A549 (cell line): ENCODE measurements around the gene TXNRD2.

Source experiments
- CHD4 ChIP-seq: fragments of 200-600 bp; sonication (generic); IDR thresholded peaks from 2 replicates; pipeline ENCODE4 v1.6.1; 2016; ENCODE audit warnings: antibody characterized with exemption, mild to moderate bottlenecking, borderline replicate concordance
- EP300 ChIP-seq, 2 experiments: fragments of >200 bp; sonication (Bioruptor Twin); formaldehyde crosslinking; IDR thresholded peaks; 2 replicates in 1 of 2; 3 replicates in 1 of 2; pipeline ENCODE4 v1.6.1; 2016 to 2017
- MAZ ChIP-seq: fragments of 150-350 bp; IDR thresholded peaks from 2 replicates; pipeline ENCODE4 v1.6.1; 2014; ENCODE audit warnings: antibody characterized with exemption, low read depth, low read length, borderline replicate concordance
- RAD21 ChIP-seq, 2 experiments: fragments of >200 bp in 1 of 2; sonication (Bioruptor Twin) in 1 of 2; formaldehyde crosslinking in 1 of 2; IDR thresholded peaks in 1 of 2; conservative IDR thresholded peaks in 1 of 2; 2 replicates in 1 of 2; 3 replicates in 1 of 2; pipeline ENCODE4 v1.6.1; 2012 to 2018; ENCODE audit warnings: inconsistent platforms in 1 of 2
- TF ChIP-seq, protein P1 (sequence below): fragments of >200 bp; sonication (Bioruptor Twin); formaldehyde crosslinking; IDR thresholded peaks from 3 replicates; pipeline ENCODE4 v1.5.1; 2016
- TF ChIP-seq, protein P2 (sequence below): IDR thresholded peaks from 2 replicates; pipeline ENCODE4 v1.6.1; 2012

GRCh38 chr22:19871845-19872778 is 69.5 kb downstream of the TXNRD2 start:
- no peak for TF ChIP-seq RAD21 (conservative IDR thresholded peaks at IDR 0.05 in 1 of 2, IDR thresholded peaks at IDR 0.05 in 1 of 2)
- no peak for TF ChIP-seq MAZ
- TF ChIP-seq, protein P1, sequence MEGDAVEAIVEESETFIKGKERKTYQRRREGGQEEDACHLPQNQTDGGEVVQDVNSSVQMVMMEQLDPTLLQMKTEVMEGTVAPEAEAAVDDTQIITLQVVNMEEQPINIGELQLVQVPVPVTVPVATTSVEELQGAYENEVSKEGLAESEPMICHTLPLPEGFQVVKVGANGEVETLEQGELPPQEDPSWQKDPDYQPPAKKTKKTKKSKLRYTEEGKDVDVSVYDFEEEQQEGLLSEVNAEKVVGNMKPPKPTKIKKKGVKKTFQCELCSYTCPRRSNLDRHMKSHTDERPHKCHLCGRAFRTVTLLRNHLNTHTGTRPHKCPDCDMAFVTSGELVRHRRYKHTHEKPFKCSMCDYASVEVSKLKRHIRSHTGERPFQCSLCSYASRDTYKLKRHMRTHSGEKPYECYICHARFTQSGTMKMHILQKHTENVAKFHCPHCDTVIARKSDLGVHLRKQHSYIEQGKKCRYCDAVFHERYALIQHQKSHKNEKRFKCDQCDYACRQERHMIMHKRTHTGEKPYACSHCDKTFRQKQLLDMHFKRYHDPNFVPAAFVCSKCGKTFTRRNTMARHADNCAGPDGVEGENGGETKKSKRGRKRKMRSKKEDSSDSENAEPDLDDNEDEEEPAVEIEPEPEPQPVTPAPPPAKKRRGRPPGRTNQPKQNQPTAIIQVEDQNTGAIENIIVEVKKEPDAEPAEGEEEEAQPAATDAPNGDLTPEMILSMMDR = no peak
- no peak for TF ChIP-seq EP300 (IDR thresholded peaks at IDR 0.05)
- TF ChIP-seq CHD4 = no peak
- TF ChIP-seq, protein P2, sequence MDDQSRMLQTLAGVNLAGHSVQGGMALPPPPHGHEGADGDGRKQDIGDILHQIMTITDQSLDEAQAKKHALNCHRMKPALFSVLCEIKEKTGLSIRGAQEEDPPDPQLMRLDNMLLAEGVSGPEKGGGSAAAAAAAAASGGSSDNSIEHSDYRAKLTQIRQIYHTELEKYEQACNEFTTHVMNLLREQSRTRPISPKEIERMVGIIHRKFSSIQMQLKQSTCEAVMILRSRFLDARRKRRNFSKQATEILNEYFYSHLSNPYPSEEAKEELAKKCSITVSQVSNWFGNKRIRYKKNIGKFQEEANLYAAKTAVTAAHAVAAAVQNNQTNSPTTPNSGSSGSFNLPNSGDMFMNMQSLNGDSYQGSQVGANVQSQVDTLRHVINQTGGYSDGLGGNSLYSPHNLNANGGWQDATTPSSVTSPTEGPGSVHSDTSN = no peak
